DMS53 treated with DMSO at 0.1 percent for 48 hours (cell line): ENCODE measurements around the gene PTPN22.
"Not testable (repeated sequence)": the region's sequence is repeated elsewhere in the genome, so short reads cannot be mapped to it uniquely, and the experiment has no call there.

Source experiments
- DNase-seq: peaks from one replicate; lab custom pipeline; 2025; ENCODE audit not compliant: unreplicated experiment; lab: John Stamatoyannopoulos, UW

Gene PTPN22

GRCh38 chr1:113854234-113854633, 17.3 kb downstream of the PTPN22 start:
- DNase-seq, result no peak

- DNase-seq, result not testable (repeated sequence)
Observed at GRCh38 chr1:113852694-113853093, 18.8 kb downstream of the PTPN22 start.

- DNase-seq, result no peak
Observed at GRCh38 chr1:113850127-113850796, 21.2 kb downstream of the PTPN22 start.

- no peak for DNase-seq
Observed at GRCh38 chr1:113849072-113849471, 22.4 kb downstream of the PTPN22 start.

- DNase-seq, result no peak
Observed at GRCh38 chr1:113846391-113847035, 25.0 kb downstream of the PTPN22 start.

- no peak for DNase-seq
Observed at GRCh38 chr1:113836534-113836933, 35.0 kb downstream of the PTPN22 start.

DNA sequence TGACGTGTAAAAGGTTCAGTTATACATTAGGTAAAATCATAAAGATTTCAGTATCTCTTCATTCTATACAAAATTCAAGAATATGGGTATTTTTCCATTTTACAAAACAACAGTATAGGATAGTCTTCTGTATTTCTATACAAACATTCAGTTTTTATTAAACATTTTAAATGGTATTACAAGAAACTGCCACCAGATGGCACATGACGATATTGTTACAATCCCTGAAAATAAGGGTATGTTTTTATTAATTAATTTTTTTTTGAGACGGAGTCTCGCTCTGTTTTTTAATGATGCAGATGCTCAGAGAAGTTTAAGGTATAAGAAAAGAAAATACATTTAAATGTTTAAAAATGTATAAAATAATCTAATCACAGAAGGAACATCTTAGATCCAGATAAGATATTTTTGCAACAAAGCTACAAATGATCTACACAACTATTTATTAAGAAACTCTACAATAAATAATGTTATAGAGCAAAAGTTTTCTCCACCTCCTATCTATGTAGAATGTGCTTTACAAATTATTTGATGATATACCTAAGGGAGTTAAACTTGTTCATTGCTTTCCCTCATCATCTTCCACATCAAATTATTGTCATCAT, 35.7 kb downstream of the PTPN22 start:
- peak; percentile 24 for DNase-seq

- no peak for DNase-seq
Observed at GRCh38 chr1:113834716-113835115, 36.8 kb downstream of the PTPN22 start.

GRCh38 chr1:113830039-113830438, 41.5 kb downstream of the PTPN22 start:
- no peak for DNase-seq

GRCh38 chr1:113821916-113822315, 49.6 kb downstream of the PTPN22 start:
- no peak for DNase-seq

GRCh38 chr1:113818578-113818977, 52.9 kb downstream of the PTPN22 start:
- DNase-seq, result no peak

GRCh38 chr1:113813218-113813617, 58.3 kb downstream of the PTPN22 start:
- no peak for DNase-seq

DNA sequence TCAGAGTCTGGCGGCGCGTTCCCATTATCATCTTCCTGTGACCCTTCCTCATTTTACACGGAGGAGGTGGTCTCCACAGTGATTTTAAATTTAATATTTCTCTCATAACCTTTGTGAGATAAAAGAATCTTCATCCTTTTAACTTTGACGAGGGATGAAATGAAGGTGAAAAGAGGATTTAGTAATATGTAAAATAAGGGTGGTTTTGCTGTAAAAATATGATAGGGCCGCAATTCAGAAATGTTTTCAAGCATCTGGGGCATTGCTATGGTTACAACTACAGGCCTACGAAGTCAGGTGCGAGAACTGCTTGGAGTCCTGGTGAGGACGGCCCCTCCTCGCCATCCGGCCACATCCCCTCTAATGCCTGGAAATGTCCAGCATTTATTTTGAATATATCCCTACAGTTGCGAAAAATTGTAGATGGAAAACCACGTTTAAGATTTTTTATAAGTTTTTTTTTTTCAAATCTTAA, 58.8 kb downstream of the PTPN22 start:
- no peak for DNase-seq

DNA sequence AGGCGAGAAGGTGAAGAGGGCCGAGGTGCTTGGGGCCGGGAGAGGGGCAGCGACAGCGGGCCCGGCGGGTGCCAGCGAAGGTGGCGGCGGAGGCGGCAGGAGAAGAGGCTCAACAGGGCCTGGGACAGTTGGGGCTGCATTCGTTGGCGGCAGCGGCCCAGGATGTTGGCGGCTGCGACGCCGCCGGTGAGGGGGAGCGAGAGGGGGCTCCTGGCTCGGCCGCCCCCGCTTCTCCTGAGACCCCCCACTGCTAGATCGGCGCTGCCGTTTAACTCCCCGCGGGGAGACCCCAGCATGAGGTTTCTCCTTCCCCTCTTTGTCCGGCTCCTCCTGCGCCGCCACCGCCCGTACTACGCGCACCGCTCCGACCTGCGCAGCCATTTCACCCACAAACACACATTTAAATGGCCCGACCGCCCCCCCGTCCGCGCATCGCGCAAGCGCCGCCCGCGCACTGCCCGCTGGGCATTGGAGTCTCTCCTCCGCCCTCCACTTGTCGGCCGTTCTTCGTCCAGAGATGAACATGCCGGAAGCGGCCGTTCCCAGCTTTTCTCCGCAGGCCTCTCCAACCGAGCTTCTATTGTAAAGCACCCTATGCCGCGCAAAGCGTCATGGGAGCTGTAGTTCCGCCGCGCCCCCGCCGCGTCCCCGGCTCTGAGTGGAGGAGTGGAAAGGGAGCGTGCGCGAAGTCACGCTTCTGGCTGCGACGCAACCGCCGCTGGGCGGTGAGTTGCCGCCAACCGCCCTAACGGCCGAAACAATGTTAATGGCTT, 59.4 kb downstream of the PTPN22 start, which contains the start of gene RSBN1:
Gene RSBN1, minus strand, starts transcription at position 589 of the 773 bp plus-strand sequence. Its CDS starts 64 bp downstream, at position 525.
- DNase-seq, result peak; percentile 97

- DNase-seq, result peak; percentile 15
Observed at GRCh38 chr1:113811156-113811887, 60.2 kb downstream of the PTPN22 start.

DNA sequence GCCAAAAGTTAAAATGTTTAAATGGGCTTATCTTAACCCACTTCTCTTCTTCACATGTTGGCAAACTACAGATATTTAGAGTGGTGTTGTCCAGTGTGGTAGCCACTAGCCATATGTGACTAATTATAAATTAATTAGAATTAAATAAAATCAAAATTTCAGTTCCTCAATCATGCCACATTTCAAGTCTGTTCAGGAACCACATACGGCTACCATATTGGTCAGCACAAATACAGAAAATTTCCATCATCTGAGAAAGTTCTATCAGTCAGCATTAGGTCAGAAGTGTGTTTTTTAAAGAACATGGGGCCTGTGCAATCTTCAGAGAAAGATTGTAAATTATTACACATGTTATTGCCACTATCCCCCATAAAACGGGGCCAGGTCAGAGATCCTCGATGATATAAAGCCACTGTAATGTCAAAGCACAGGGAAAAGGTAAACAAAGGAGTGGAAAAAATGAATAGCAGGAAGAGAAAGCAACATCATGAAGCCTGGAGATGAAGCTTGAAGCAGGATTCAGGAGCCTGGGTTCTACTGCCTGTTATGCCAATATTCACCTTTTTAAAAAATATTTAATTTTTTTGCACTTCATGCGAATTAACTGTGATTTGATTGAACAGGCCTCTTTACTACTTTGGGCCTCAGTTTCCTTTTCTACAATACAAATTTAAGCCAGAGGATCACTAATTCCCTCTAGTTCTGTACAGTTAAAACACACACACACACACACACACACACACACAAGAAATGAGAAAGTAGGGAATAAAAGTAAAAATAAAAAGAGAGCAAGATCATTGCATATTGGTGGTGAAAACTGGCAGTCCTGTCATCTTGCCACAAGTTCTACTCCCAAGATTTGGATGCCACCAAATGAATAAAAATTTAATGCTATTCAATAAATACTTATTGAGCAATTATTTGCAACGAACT, 61.6 kb downstream of the PTPN22 start:
- no peak for DNase-seq

GRCh38 chr1:113808450-113809195, 62.9 kb downstream of the PTPN22 start:
- DNase-seq, result no peak

GRCh38 chr1:113805639-113806038, 65.9 kb downstream of the PTPN22 start:
- DNase-seq, result no peak

DNA sequence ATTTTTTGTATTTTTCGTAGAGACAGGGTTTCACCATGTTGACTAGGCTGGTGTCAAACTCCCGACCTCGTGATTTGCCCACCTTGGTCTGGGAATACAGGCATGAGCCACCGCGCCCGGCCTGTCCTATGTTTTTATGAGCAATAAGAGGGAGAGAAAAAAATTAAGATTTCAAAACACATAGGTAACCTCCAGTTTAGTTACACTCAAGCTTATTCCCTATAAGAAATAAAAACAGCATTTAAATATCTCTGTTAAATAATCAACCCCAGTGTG, 66.3 kb downstream of the PTPN22 start:
- no peak for DNase-seq
